HG02763 (cell line): ENCODE measurements around the gene ZNF718.
"Not testable (repeated sequence)": the region's sequence is repeated elsewhere in the genome, so short reads cannot be mapped to it uniquely, and the experiment has no call there.

Source experiments
- ATAC-seq: cut with Tn5 transposase; IDR thresholded peaks from one replicate; pipeline ENCODE4 v1.9.1; 2021; ENCODE audit warnings: mild to moderate bottlenecking, moderate library complexity; ENCODE audit not compliant: unreplicated experiment

The ZNF718 gene

GRCh38 chr4:147233-147632, 22.9 kb downstream of the ZNF718 start:
- ATAC-seq, result no peak

- ATAC-seq, result no peak
These were observed 37.4 kb downstream of the ZNF718 start for GRCh38 chr4:161496-162284.

GRCh38 chr4:169640-170039, 45.3 kb downstream of the ZNF718 start:
- not testable (repeated sequence) for ATAC-seq

GRCh38 chr4:171318-171717, 47.0 kb downstream of the ZNF718 start:
- ATAC-seq, result not testable (repeated sequence)

GRCh38 chr4:173666-174314, 49.5 kb downstream of the ZNF718 start:
- no peak for ATAC-seq

GRCh38 chr4:175986-176385, 51.7 kb downstream of the ZNF718 start:
- no peak for ATAC-seq

- no peak for ATAC-seq
These were observed 52.7 kb downstream of the ZNF718 start for GRCh38 chr4:176995-177394.

- ATAC-seq, result not testable (repeated sequence)
These were observed 57.9 kb downstream of the ZNF718 start for GRCh38 chr4:182225-182624.

- no peak for ATAC-seq
These were observed 63.8 kb downstream of the ZNF718 start for GRCh38 chr4:188091-188490.

GRCh38 chr4:195159-195558, 70.9 kb downstream of the ZNF718 start:
- not testable (repeated sequence) for ATAC-seq

- no peak for ATAC-seq
These were observed 76.6 kb downstream of the ZNF718 start for GRCh38 chr4:200936-201335.

- not testable (repeated sequence) for ATAC-seq
These were observed 78.5 kb downstream of the ZNF718 start for GRCh38 chr4:202822-203221.

- ATAC-seq, result no peak
These were observed 80.9 kb downstream of the ZNF718 start for GRCh38 chr4:205097-205756.

- no peak for ATAC-seq
These were observed 81.8 kb downstream of the ZNF718 start for GRCh38 chr4:206054-206453.

- ATAC-seq, result not testable (repeated sequence)
These were observed 84.3 kb downstream of the ZNF718 start for GRCh38 chr4:208416-209096.

GRCh38 chr4:211033-211511, 86.8 kb downstream of the ZNF718 start:
- no peak for ATAC-seq

- ATAC-seq, result no peak
These were observed 88.3 kb downstream of the ZNF718 start for GRCh38 chr4:212438-213188.

GRCh38 chr4:213189-213535, 88.9 kb downstream of the ZNF718 start:
- not testable (repeated sequence) for ATAC-seq
